ENCODE data around the gene CHD1L. TPM values are rescaled to one million over a fixed set of nuclear protein-coding genes. Genes with fewer than 3 reads are reported as not detected.

CHD1L gene
- total and polyA plus RNA-seq, 2 of the 13 experiments (the other 11 are each of a cell fraction or from before 2014, with no cell fraction given), result 74.3 to 111 TPM

DNA sequence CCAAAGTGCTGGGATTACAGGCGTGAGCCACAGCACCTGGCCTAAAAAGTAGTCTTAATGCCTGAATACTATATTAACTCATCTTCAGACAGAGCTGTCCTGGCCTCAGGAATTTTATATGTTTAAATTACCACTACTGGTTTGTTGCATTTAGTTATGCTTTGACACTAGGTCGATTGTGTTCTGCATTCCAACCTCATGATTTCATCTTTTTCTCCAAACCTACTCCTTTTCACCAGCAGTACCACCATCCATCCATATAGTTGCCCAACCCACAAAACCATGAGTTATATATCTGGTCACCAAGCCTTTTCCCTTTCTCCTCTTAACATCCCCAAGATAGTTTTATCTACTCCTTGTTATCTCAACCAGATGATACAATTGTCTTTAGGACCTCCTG is 39.9 kb upstream of the CHD1L start:
- in situ Hi-C loops (cut with HindIII; ENCODE audit: extremely low pct_ligation_motif_present, low pct_unique_long_range_greater_than_20kb) (no loop called here), intact Hi-C loops (cut with micrococcal nuclease; ENCODE audit: unreplicated experiment) (loop anchor here (5.0 kb wide), 1 partner anchor 35 kb away; no protein-coding TSS in a partner anchor)
- H3K27ac ChIP-seq (ENCODE audit: extremely low read length, insufficient read depth, low read length), result no peak overlapping the region
- ATAC-seq (no peak), DNase-seq (ENCODE audit: low spot score) (no peak), FAIRE-seq (no peak)
- no peaks in the 10 kb centered on the region for H3K4me1 ChIP-seq (ENCODE audit: insufficient read depth, low read length)
- H3K4me2 ChIP-seq (ENCODE audit: low read depth, low read length), result no peak overlapping the region
- ChIA-PET POLR2A (interaction anchor here (3.1 to 3.4 kb wide), 2 partner anchors 9 to 39 kb away, joined by 12 to 16 read pairs; partner anchors contain the start of gene CHD1L), CTCF (ENCODE audit: low intra/inter-chr PET ratio, low total read pairs) (no interaction called here)
- H3K9me3 ChIP-seq (ENCODE audit: low read length), result no peaks in the 10 kb centered on the region
- TF ChIP-seq KDM2A (CRISPR knock-in tag; IDR thresholded peaks at IDR 0.05; ENCODE audit: borderline replicate concordance, low read depth) (no peak), POLR2G (IDR thresholded peaks at IDR 0.05; ENCODE audit: low read depth, low read length) (peak; percentile 68)
- WGBS (ENCODE audit: low lambda C conversion rate), result 69% methylated on average over 2 of the region's 2 CpGs
- H3K4me3 ChIP-seq (replicated peaks in 1 of 3; ENCODE audit: insufficient read depth in 1 of 3, low read depth in 2 of 3, low read length in 3 of 3), result no peak overlapping the region
- no peak overlapping the region for H3K9ac ChIP-seq (ENCODE audit: insufficient read depth, low read depth, low read length)
- H4K20me1 ChIP-seq (ENCODE audit: insufficient read depth, low read length), result no peaks in the 10 kb centered on the region; the same call in 1 of the 2 replicates
- no peaks in the 10 kb centered on the region for H3K27me3 ChIP-seq (ENCODE audit: control insufficient read depth in 1 of 2, insufficient read depth in 2 of 2, low read length in 2 of 2)
- H3K36me3 ChIP-seq (replicated peaks in 1 of 2; ENCODE audit: control insufficient read depth in 1 of 2, insufficient read depth in 2 of 2, low read length in 2 of 2), result peaks cover 9 to 29% of the 10 kb centered on the region in 2 experiments
- no peaks in the 10 kb centered on the region for H3K79me2 ChIP-seq (ENCODE audit: insufficient read depth, low read length)
- no TSS peak for BruUV-seq (replicated peaks)
- H2AFZ ChIP-seq (ENCODE audit: low read length), result no peak overlapping the region

DNA sequence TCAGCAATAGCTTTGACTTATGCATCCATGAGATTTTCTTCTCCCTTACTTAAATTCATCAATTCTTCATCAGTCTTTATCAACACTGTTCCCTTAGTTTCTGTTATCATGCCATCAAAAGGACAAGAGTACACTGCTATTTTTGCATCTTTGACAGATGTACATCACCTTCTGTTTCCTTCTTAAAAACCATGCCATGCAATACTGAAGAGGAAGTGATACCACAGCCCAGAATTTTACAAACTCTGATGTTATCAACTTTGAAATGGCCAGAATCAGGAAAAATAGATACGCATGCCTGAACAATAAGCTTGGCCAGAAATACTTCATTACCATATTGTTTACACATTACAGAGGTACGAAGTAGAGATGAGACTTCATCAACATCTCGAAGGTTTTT is 38.4 kb upstream of the CHD1L start:
- H3K27me3 ChIP-seq (ENCODE audit: control insufficient read depth in 1 of 2, insufficient read depth in 2 of 2, low read length in 2 of 2), result no peaks in the 10 kb centered on the region
- peaks cover 10 to 40% of the 10 kb centered on the region in 2 experiments for H3K36me3 ChIP-seq (replicated peaks in 1 of 2; ENCODE audit: control insufficient read depth in 1 of 2, insufficient read depth in 2 of 2, low read length in 2 of 2)
- CTCF ChIA-PET (ENCODE audit: low intra/inter-chr PET ratio, low total read pairs), result no interaction called here
- no peak overlapping the region for H3K9ac ChIP-seq (ENCODE audit: insufficient read depth, low read depth, low read length)
- intact Hi-C loops (cut with micrococcal nuclease; ENCODE audit: unreplicated experiment) (loop anchor here (5.0 kb wide), 1 partner anchor 33 kb away; no protein-coding TSS in a partner anchor), in situ Hi-C loops (cut with HindIII; ENCODE audit: extremely low pct_ligation_motif_present, low pct_unique_long_range_greater_than_20kb) (no loop called here)
- no peak overlapping the region for H3K27ac ChIP-seq (ENCODE audit: extremely low read length, insufficient read depth, low read length)
- FAIRE-seq (peak; percentile 15), ATAC-seq (no peak), DNase-seq (ENCODE audit: low spot score) (no peak)
- H3K4me1 ChIP-seq (ENCODE audit: insufficient read depth, low read length), result peaks cover 5% of the 10 kb centered on the region; the same call in 1 of the 2 replicates
- 100% methylated on average over 3 of the region's 3 CpGs for WGBS (ENCODE audit: low lambda C conversion rate)
- no peak overlapping the region for H3K4me2 ChIP-seq (ENCODE audit: low read depth, low read length)
- H2AFZ ChIP-seq (ENCODE audit: low read length), result no peak overlapping the region
- no TSS peak for BruUV-seq (replicated peaks)
- no peaks in the 10 kb centered on the region; the same call in 1 of the 2 replicates for H4K20me1 ChIP-seq (ENCODE audit: insufficient read depth, low read length)
- no peak overlapping the region for H3K4me3 ChIP-seq (replicated peaks in 1 of 3; ENCODE audit: insufficient read depth in 1 of 3, low read depth in 2 of 3, low read length in 3 of 3)
- no peaks in the 10 kb centered on the region for H3K79me2 ChIP-seq (ENCODE audit: insufficient read depth, low read length)
- TF ChIP-seq ETV5 (CRISPR knock-in tag; IDR thresholded peaks at IDR 0.05; ENCODE audit: borderline replicate concordance), result no peak
- TF ChIP-seq POLR2AphosphoS5 (IDR thresholded peaks at IDR 0.05; ENCODE audit: low read depth, low read length), result 0 out of 2 replicates have a peak, but pooled peaks have one; percentile 23
- POLR2A ChIA-PET, result no interaction called here
- H3K9me3 ChIP-seq (ENCODE audit: low read length), result no peaks in the 10 kb centered on the region
